SK-N-MC (cell line): ENCODE measurements around the gene OR6B1.
"Not testable (repeated sequence)": the region's sequence is repeated elsewhere in the genome, so short reads cannot be mapped to it uniquely, and the experiment has no call there.

Experiments used
- EZH2 ChIP-seq: fragments of 200-600 bp; sonication (generic); IDR thresholded peaks from one replicate; pipeline ENCODE4 v1.6.1; 2017; ENCODE audit warnings: antibody characterized with exemption
- FOXP2 ChIP-seq: optimal IDR thresholded peaks from 2 replicates; pipeline ENCODE3; 2011; ENCODE audit warnings: mild to moderate bottlenecking, moderate library complexity; ENCODE audit not compliant: insufficient read depth; ENCODE audit errors: extremely low read length, control extremely low read depth
- POLR2AphosphoS5 ChIP-seq: IDR thresholded peaks from 2 replicates; pipeline ENCODE4 v1.6.1; 2012; ENCODE audit warnings: mild to moderate bottlenecking, low read depth, low read length, borderline replicate concordance

GRCh38 chr7:144010061-144010460 is 9.9 kb downstream of the OR6B1 start:
- not testable (repeated sequence) for TF ChIP-seq POLR2AphosphoS5, EZH2, FOXP2
